ENCODE measurements around the gene SPHKAP. TPM values are rescaled to one million over a fixed set of nuclear protein-coding genes. Genes with fewer than 3 reads are reported as not detected.

The SPHKAP gene
- total RNA-seq, 4 donors from 2014 or later = not detected

DNA sequence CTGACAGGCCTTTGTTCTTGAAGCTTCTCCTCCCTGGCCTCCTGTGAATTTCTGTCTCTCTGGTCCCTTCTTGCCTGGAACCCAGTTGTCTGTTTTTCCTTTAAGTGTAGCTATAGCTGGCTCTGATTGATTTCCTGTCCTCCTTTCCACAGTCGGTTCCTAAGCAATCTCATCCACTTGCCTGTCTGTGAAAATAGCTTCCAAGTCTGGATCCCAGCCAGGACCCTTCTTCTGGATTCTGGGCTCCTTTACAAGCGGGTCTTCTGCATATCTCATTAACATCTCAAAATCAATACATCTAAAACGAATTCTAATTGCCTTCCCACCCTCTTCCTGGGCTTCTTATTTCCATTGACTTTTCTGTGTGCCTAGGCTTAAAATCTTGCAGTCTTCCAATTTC lies 185.1 kb downstream of the SPHKAP start:
- Histone ChIP-seq H3K9me3 (no peaks in the 10 kb centered on the region), H3K27me3 (no peaks in the 10 kb centered on the region), H3K36me3 (no peaks in the 10 kb centered on the region), H3K27ac (no peak overlapping the region), H3K4me3 (no peak overlapping the region), H3K4me1 (no peaks in the 10 kb centered on the region)
- intact Hi-C loops (cut with DNase I; ENCODE audit: low total_unique reads) = no loop called here
- ATAC-seq = no peak
- DNase-seq = no peak
- in situ Hi-C loops (cut with MboI; ENCODE audit: low sequenced_read_pairs in 4 of 4) = no loop called here
- TF ChIP-seq CTCF (IDR thresholded peaks at IDR 0.05 in 4 of 5, conservative IDR thresholded peaks at IDR 0.05 in 1 of 5) (no peak), POLR2A (IDR thresholded peaks at IDR 0.05) (no peak)

- Histone ChIP-seq H3K9me3 (no peaks in the 10 kb centered on the region), H3K4me3 (no peak overlapping the region), H3K27me3 (no peaks in the 10 kb centered on the region), H3K27ac (no peak overlapping the region), H3K36me3 (no peaks in the 10 kb centered on the region), H3K4me1 (no peaks in the 10 kb centered on the region)
- no peak for TF ChIP-seq CTCF (IDR thresholded peaks at IDR 0.05 in 4 of 5, conservative IDR thresholded peaks at IDR 0.05 in 1 of 5)
- no peak for ATAC-seq
- in situ Hi-C loops (cut with MboI; ENCODE audit: low sequenced_read_pairs in 4 of 4) (no loop called here), intact Hi-C loops (cut with DNase I; ENCODE audit: low total_unique reads) (no loop called here)
- no peak for DNase-seq
Observed at GRCh38 chr2:227990937-227991336, 190.6 kb downstream of the SPHKAP start.

- ATAC-seq = no peak
- in situ Hi-C loops (cut with MboI; ENCODE audit: low sequenced_read_pairs in 4 of 4) (no loop called here), intact Hi-C loops (cut with DNase I; ENCODE audit: low total_unique reads) (no loop called here)
- Histone ChIP-seq H3K4me1 (no peaks in the 10 kb centered on the region), H3K27me3 (no peaks in the 10 kb centered on the region), H3K27ac (no peak overlapping the region), H3K36me3 (no peaks in the 10 kb centered on the region), H3K4me3 (no peak overlapping the region), H3K9me3 (no peaks in the 10 kb centered on the region)
- DNase-seq = no peak
- TF ChIP-seq CTCF (IDR thresholded peaks at IDR 0.05 in 4 of 5, conservative IDR thresholded peaks at IDR 0.05 in 1 of 5) (no peak), POLR2A (IDR thresholded peaks at IDR 0.05) (no peak)
Observed at GRCh38 chr2:227973241-227973640, 208.2 kb downstream of the SPHKAP start.

GRCh38 chr2:227971619-227972230 lies 209.8 kb downstream of the SPHKAP start:
- Histone ChIP-seq H3K36me3 (no peaks in the 10 kb centered on the region), H3K4me3 (no peak overlapping the region), H3K27me3 (no peaks in the 10 kb centered on the region), H3K9me3 (no peaks in the 10 kb centered on the region), H3K27ac (no peak overlapping the region), H3K4me1 (no peaks in the 10 kb centered on the region)
- DNase-seq (no peak), ATAC-seq (no peak)
- intact Hi-C loops (cut with DNase I; ENCODE audit: low total_unique reads) (no loop called here), in situ Hi-C loops (cut with MboI; ENCODE audit: low sequenced_read_pairs in 4 of 4) (no loop called here)
- TF ChIP-seq CTCF (IDR thresholded peaks at IDR 0.05 in 4 of 5, conservative IDR thresholded peaks at IDR 0.05 in 1 of 5) = no peak
- TF ChIP-seq POLR2A (IDR thresholded peaks at IDR 0.05) = no peak

- intact Hi-C loops (cut with DNase I; ENCODE audit: low total_unique reads) (no loop called here), in situ Hi-C loops (cut with MboI; ENCODE audit: low sequenced_read_pairs in 4 of 4) (no loop called here)
- TF ChIP-seq POLR2A (IDR thresholded peaks at IDR 0.05) (no peak), CTCF (IDR thresholded peaks at IDR 0.05 in 4 of 5, conservative IDR thresholded peaks at IDR 0.05 in 1 of 5) (no peak)
- H3K27ac ChIP-seq = no peak overlapping the region
- H3K4me3 ChIP-seq = no peak overlapping the region
- ATAC-seq = no peak
- no peaks in the 10 kb centered on the region for H3K4me1 ChIP-seq
- no peaks in the 10 kb centered on the region for H3K27me3 ChIP-seq
- DNase-seq = no peak
- no peaks in the 10 kb centered on the region for H3K36me3 ChIP-seq
- H3K9me3 ChIP-seq = no peaks in the 10 kb centered on the region
Observed at GRCh38 chr2:227960317-227960716, 221.2 kb downstream of the SPHKAP start.

Measured in gastrocnemius medialis (tissue), 4 donors.